Central memory CD8-positive, alpha-beta T cell (primary cell): ENCODE results near the gene NFIA.

Experiments
- ATAC-seq: fragments of 150-1000 bp; cut with Tn5 transposase; replicated peaks from 2 replicates; pipeline ENCODE4 v1.10.0; 2022; ENCODE audit warnings: mild to moderate bottlenecking, moderate FRiP score, moderate number of reproducible peaks; ENCODE audit not compliant: poor library complexity, severe bottlenecking; ENCODE audit errors: extremely low read depth
- DNase-seq, 2 donors: peaks; one replicate each; pipeline ENCODE4 v3.0.0; 2021; ENCODE audit warnings: low spot score in 2 of 2
- H3K27ac Mint-ChIP-seq: one replicate; pipeline ENCODE4 v1.8.0; 2022; ENCODE audit warnings: low read depth, mild to moderate bottlenecking, moderate library complexity, mixed read lengths
- H3K27me3 Mint-ChIP-seq: one replicate; pipeline ENCODE4 v1.8.0; 2022; ENCODE audit warnings: mixed read lengths
- H3K36me3 Mint-ChIP-seq: one replicate; pipeline ENCODE4 v1.8.0; 2022; ENCODE audit warnings: mild to moderate bottlenecking, moderate library complexity, mixed read lengths; ENCODE audit not compliant: insufficient read depth
- H3K4me1 Mint-ChIP-seq: one replicate; pipeline ENCODE4 v1.8.0; 2022; ENCODE audit warnings: mixed read lengths
- H3K4me3 Mint-ChIP-seq: one replicate; pipeline ENCODE4 v1.8.0; 2022; ENCODE audit warnings: mild to moderate bottlenecking, moderate library complexity, mixed read lengths
- H3K9me3 Mint-ChIP-seq: one replicate; pipeline ENCODE4 v1.8.0; 2022; ENCODE audit warnings: mixed read lengths

NFIA gene

DNA sequence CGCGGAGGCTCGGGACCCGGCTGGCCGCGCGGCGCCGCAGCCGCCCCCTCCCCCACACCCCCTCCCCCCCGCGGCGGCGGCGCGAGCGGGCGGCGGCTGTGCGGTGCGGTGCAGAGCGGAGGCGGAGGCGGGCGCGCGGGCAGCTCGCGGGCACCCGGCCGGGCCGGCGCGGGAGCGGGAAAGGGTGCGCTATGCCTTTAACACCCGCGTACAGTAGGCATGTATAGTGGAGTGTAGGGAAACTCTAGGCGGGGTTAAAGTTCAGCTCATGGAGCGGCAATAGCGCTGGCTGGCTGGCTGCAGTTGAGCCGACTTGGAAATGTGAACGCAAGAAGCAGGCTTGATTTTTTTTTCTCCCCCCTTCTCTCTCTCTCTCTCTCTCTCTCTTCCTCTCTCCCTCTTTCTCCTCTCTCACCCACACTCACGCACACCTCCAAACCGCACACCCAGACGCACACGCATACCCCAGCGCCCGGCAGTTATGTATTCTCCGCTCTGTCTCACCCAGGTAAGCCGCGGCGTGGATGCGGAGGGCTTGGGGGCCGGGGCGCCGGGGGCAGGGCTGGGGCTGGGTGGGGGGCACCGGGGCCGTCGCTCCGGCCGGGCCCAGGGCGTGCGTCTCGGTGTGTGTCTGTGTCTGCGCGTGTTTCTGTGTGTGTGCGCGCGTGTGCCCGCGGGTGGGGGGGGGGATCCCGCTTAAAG lies at the start of gene NFIA:
NFIA (plus strand) TSS at position 251 of the 702 bp plus-strand sequence.
- DNase-seq, result no peak
- Mint-ChIP-seq H3K9me3 (no peaks in the 10 kb centered on the region), H3K4me3 (peak within 1 kb of the TSS; percentile 91), H3K27me3 (no peaks in the 10 kb centered on the region), H3K36me3 (peaks cover 9% of the 10 kb centered on the region), H3K4me1 (peaks cover 43% of the 10 kb centered on the region), H3K27ac (peak within 1 kb of the TSS; percentile 78)
- ATAC-seq, result peak; percentile 18

DNA sequence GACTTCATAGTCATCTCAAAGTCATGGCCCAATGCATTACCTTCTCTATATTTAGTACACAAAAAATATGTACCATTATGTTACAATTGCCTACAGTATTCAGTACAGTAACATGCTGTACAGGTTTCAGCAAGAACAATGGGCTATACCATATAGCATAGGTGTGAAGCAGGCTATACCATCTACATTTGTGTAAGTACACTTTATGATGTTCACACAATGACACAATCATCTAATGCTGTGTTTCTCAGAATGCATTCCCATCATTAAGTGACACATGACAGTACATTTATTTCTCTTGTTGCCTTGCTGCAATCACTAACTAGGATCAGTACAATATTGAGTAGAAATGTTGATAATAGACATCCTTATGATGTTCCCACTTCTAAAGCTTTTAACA lies 46.5 kb upstream of the NFIA start:
- Mint-ChIP-seq H3K36me3 (no peaks in the 10 kb centered on the region), H3K4me1 (no peaks in the 10 kb centered on the region), H3K9me3 (no peaks in the 10 kb centered on the region), H3K4me3 (no peak overlapping the region), H3K27me3 (peaks cover 7% of the 10 kb centered on the region), H3K27ac (no peak overlapping the region)
- DNase-seq, result no peak
- no peak for ATAC-seq

DNA sequence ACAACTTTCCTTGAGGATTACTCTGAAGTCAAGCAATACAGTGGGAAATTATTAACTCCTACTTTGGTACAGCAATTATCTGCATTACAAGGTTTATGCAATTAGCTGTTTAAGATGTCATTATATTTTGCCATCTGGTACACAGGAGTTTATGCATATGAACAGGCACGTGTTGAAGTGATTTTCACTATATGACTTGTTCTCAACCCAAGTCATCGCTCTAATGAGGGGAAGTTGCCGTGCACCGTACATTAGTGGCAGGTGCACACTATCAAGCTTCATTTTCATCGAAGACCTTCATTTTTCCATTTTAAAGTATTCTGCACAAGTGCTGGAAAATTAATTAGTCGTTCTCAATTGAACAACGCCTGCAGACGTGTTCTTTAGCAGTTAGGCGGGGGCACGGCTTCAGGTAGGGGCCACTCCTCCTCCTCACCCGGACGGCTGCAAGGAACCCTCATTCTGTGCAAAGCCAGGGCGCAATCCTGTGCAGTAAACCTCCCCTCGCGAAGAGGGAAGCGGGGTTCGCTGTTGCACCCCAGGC lies 39.8 kb upstream of the NFIA start:
- no peaks in the 10 kb centered on the region for H3K9me3 Mint-ChIP-seq
- H3K27ac Mint-ChIP-seq, result no peak overlapping the region
- peaks cover 16% of the 10 kb centered on the region for H3K27me3 Mint-ChIP-seq
- DNase-seq (no peak), ATAC-seq (peak; percentile 34)
- H3K4me1 Mint-ChIP-seq, result no peaks in the 10 kb centered on the region
- H3K36me3 Mint-ChIP-seq, result peaks cover 1% of the 10 kb centered on the region
- peak overlapping the region; percentile 66 for H3K4me3 Mint-ChIP-seq

DNA sequence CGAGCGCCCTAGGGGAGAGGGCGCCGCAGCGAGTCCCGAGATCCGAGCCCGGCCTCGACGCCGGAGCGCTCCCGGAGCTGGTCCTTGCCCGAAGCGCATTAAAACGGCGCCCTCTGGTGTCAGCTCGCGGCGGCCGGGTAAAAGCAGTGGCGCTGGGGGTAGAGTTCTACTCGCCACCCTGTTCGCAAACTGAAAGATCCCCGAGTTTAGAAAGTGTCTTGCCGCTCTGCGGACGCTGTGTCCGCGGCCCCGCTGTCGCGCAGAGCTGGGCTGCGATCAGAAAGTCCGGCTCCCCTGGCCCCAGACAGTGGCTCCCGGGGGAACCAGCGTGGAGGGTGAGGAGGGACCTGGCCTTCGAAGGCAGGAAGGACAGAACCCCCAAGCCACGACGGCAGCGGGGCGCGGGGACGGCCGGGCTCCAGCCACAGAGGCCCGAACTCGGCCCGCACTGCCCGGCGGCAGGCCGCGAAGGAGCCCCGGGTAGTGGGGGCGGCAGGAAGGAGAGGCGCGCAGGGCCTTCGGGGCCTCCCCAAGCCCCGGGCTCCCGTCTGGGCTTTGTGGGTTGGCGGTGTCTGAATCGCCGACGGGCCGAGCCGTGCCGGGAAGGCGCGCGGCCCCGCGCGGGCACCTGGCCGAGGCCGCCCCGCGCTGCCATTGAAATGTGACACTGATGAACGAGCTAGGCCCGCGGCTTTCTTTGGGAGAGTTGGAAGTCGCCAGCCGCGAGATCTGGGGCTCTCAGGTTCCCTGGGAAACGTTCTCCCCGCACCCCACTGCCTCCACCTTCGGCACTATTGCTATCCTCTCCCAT lies 39.1 kb upstream of the NFIA start:
- Mint-ChIP-seq H3K36me3 (peaks cover 1% of the 10 kb centered on the region), H3K9me3 (no peaks in the 10 kb centered on the region), H3K4me3 (peak overlapping the region; percentile 66), H3K27ac (no peak overlapping the region), H3K27me3 (peaks cover 16% of the 10 kb centered on the region), H3K4me1 (no peaks in the 10 kb centered on the region)
- ATAC-seq (peak; percentile 94), DNase-seq (peak; percentile 73 to 88)

DNA sequence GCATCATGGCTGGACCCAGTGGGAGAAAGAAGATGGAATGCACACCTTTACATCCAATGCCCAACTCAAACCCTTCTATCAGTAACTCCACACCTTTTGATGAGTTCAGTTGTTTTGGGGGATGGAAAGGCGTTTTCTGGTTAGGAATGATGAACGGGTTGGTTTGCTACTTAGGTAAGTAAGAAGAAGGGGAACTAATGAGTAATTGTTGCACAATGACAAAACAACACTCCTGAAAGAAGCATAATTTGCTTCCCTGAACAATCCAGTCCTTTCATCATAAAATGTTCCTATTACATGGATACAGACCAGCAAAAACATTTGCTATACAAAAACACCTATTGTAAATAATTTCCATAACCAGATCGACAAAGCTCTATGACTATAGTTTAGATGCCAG lies 35.9 kb upstream of the NFIA start:
- H3K36me3 Mint-ChIP-seq, result peaks cover 3% of the 10 kb centered on the region
- peaks cover 5% of the 10 kb centered on the region for H3K4me1 Mint-ChIP-seq
- H3K9me3 Mint-ChIP-seq, result no peaks in the 10 kb centered on the region
- ATAC-seq (no peak), DNase-seq (no peak)
- no peak overlapping the region for H3K27ac Mint-ChIP-seq
- H3K27me3 Mint-ChIP-seq, result peaks cover 9% of the 10 kb centered on the region
- no peak overlapping the region for H3K4me3 Mint-ChIP-seq

DNA sequence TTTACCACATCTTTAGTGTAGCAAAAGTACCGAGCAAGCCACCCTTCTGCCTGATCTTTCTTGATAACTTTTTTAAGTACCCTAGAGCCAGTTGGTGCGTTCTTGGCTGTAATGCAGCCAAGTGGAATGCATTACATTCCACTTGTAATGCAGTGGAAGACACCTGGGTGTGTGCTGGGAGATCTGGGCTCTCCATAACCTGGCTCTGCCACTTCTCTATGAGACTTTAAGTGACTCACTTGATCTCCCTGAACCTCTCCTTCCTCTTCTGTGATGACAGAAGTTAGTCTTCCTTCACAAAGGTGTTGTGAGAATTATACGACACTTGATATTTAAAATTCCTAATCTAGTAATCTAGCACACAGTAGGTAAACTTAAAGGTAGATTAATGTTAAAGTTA lies 35.3 kb upstream of the NFIA start:
- ATAC-seq (no peak), DNase-seq (no peak)
- H3K9me3 Mint-ChIP-seq, result no peaks in the 10 kb centered on the region
- peaks cover 7% of the 10 kb centered on the region for H3K4me1 Mint-ChIP-seq
- no peak overlapping the region for H3K27ac Mint-ChIP-seq
- H3K27me3 Mint-ChIP-seq, result peaks cover 9% of the 10 kb centered on the region
- H3K4me3 Mint-ChIP-seq, result no peak overlapping the region
- peaks cover 3% of the 10 kb centered on the region for H3K36me3 Mint-ChIP-seq

DNA sequence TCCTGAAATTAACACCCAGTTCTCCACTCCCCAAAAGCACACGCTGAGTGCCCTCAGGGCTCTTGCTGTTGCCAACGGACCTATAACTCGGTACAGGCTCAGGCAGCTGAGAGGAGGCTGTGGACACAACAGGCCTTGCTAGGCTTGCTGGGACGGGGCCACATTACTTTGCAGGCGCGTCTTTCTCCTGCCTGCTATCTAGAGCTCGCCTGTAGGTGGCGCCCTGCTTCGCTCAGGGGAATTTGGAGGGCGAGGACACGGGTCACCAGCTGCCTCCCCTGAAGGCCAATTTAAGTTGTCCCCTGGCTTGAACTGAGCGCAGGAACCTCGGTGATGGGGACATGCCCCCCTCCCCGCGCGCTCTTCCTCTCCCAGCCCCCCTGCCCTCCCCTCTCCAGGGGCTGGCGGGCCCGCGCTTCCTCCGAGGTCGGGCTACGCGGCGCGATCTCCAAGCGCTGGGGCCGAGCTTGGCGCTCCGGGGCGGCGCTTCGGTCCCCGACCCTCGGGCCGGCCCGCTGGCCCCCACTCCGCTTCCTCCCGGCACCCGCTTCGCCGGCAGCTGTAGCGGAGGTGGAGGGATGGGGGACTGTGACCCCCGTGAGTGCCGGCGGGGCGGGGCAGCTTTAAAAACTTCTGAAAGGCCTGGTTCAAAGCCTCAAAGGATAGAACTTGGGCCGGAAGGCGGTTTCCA lies 32.4 kb upstream of the NFIA start:
- peaks cover 24% of the 10 kb centered on the region for H3K4me1 Mint-ChIP-seq
- DNase-seq, result peak; percentile 81 to 95
- peaks cover 2% of the 10 kb centered on the region for H3K36me3 Mint-ChIP-seq
- peak overlapping the region; percentile 80 for H3K4me3 Mint-ChIP-seq
- peak; percentile 79 for ATAC-seq
- H3K9me3 Mint-ChIP-seq, result no peaks in the 10 kb centered on the region
- H3K27ac Mint-ChIP-seq, result no peak overlapping the region
- peaks cover 15% of the 10 kb centered on the region for H3K27me3 Mint-ChIP-seq

DNA sequence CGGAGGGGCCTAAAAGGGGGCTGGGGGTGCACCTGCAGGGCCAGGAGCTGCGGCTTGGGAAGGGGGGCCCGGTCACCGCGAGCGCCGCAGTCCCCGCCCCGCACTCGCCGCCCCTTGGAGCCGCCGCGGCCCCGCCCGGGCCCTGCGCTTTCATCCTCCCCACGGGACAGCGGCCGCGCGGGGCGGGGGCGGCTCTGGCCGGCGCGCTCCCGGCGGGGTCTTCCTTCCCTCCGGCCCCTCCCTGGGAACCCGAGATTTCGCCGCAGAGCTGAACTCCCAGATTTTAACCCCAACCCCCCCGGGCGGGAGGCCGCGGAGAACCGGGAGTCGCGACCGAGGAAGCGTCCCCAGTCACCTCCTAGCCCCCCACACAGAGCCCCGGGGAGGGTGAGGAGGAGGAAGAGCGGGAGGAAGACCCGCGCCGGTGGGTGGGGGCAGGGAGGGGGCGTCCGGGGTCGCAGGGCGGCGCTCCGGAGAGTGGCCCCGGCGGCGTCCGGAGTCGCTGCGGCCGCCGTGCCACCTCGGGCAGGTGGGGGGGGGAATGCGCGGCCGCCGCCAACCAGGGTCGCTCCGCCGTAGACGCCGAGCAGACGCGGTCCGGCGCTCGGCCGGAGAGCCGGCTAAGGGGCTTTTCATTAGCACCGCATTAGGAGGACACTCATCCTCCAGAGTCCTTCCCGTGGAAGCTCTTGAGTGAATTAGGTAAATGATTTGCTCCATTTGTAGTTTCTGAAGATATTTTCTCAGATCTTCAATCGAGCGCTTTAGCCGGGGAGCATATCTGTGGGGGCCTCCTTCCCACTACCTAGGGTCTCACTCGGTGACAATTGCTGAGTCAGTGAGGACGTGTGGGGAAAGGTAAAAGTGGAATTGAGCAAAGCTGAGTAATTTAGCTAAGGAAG lies 31.6 kb upstream of the NFIA start:
- peaks cover 2% of the 10 kb centered on the region for H3K36me3 Mint-ChIP-seq
- DNase-seq, result no peak
- peaks cover 15% of the 10 kb centered on the region for H3K27me3 Mint-ChIP-seq
- peaks cover 24% of the 10 kb centered on the region for H3K4me1 Mint-ChIP-seq
- H3K4me3 Mint-ChIP-seq, result peak overlapping the region; percentile 80
- H3K9me3 Mint-ChIP-seq, result no peaks in the 10 kb centered on the region
- ATAC-seq, result peak; percentile 33
- H3K27ac Mint-ChIP-seq, result no peak overlapping the region

DNA sequence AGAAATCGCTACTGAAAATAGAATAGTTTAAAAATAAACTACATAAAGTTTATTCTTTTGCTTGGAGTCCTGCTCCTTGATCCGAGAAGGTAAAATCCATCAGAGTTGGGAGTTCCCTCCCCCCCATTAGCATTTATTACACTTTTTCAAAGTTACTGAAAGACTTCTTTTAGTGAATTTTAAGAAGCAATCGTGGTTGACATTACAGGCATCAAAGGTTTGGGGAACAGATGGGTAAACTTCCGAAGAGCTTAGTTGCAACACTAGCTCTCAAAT lies 31.0 kb upstream of the NFIA start:
- Mint-ChIP-seq H3K36me3 (peaks cover 2% of the 10 kb centered on the region), H3K9me3 (no peaks in the 10 kb centered on the region), H3K4me1 (peaks cover 24% of the 10 kb centered on the region), H3K27me3 (peaks cover 15% of the 10 kb centered on the region), H3K27ac (no peak overlapping the region), H3K4me3 (peak overlapping the region; percentile 80)
- ATAC-seq (no peak), DNase-seq (no peak)

DNA sequence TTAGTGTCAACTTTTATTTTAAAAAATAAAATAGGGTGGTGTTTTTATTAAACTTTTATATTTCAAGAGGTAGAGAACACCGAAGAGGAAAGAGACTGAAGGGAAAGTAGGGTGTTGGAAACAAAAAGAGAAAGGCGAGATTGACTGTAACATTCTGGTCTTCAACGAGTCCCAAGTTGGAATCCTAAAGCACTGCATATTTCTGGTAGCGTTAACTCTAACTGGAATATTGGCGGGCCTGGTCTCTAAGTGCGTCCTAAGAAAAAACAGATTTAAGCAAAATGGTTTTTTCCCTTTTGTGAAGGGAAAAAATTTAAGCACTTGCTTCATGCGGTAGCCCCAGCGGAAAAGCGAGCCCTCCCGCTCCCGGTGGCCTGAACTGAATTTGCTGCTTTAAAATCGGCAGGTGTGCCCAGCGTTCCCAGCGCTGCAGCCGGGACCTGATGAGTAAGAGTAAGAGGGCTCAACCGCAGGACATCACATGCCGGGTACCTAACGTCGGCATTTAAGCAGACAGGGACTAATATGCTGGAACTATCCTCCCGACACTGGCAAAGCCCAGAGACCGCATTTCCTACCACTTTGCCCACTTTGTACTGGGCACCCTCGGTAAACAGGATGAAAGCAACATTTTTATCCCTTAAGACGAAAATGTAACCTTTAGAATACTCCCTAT lies 30.5 kb upstream of the NFIA start:
- Mint-ChIP-seq H3K27ac (no peak overlapping the region), H3K36me3 (peaks cover 2% of the 10 kb centered on the region), H3K4me1 (peaks cover 24% of the 10 kb centered on the region), H3K9me3 (no peaks in the 10 kb centered on the region), H3K4me3 (no peak overlapping the region), H3K27me3 (peaks cover 15% of the 10 kb centered on the region)
- ATAC-seq, result no peak
- no peak for DNase-seq

DNA sequence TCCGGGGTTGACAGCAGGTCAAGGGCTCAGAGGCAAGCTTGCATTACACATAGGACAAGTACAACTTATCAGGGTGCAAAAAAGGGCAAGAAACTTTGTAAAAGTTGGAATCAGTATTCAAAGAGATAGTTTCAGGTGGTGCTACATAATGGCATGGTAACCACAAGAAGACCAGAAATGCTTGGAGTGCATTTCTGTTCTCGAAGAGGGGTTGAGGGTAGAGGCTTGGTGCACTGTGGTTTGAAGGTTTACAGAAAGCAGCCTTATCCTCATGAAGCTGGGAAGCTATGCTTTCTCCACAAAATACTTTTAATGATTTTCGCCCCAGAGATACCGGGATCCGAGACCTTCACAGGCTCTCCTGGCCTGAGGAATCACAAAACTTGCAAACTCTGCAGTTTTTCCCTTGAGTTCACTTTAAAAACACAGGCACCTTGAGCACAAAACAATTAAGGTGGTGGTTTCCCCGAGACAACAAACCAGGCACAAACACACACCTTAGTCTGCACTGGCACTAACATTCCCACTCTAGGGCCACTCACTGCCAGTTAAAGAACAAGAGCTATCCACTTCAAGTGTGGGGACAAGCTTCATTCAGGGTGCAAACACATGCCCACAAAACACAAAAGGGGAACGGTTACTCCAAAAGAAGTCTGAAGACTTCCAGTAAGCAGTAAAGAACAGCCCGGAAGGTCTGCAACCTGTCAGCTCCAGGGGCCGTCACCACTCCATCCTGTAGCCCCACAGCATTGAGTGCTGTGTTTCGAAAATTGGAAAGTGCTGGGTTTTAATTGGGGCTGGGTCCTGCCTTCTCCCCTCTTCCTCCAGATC lies 29.8 kb upstream of the NFIA start:
- ATAC-seq (no peak), DNase-seq (no peak)
- peak overlapping the region; percentile 86 for H3K4me3 Mint-ChIP-seq
- H3K27me3 Mint-ChIP-seq, result peaks cover 15% of the 10 kb centered on the region
- H3K9me3 Mint-ChIP-seq, result no peaks in the 10 kb centered on the region
- peaks cover 24% of the 10 kb centered on the region for H3K4me1 Mint-ChIP-seq
- H3K27ac Mint-ChIP-seq, result no peak overlapping the region
- H3K36me3 Mint-ChIP-seq, result peaks cover 5% of the 10 kb centered on the region
